GM23248 (cell line): ENCODE measurements around the gene DAB1. TPM values are rescaled to one million over a fixed set of nuclear protein-coding genes. Genes with fewer than 3 reads are reported as not detected.

Source experiments
- DNase-seq: peaks from one replicate; pipeline ENCODE4 v3.0.0-alpha.2; 2015
- H2AFZ ChIP-seq: fragments of 200-600 bp; sonication (generic); 2 replicates; pipeline ENCODE4 v1.6.1; 2016; ENCODE audit warnings: antibody characterized with exemption
- H3F3A ChIP-seq: fragments of 200-600 bp; sonication (generic); 2 replicates; pipeline ENCODE4 v1.6.1; 2016; ENCODE audit warnings: mild to moderate bottlenecking, antibody characterized with exemption, mixed run types; ENCODE audit not compliant: insufficient read depth
- H3K27ac ChIP-seq: fragments of 200-600 bp; sonication (generic); 2 replicates; pipeline ENCODE4 v1.5.1; 2016; ENCODE audit warnings: mild to moderate bottlenecking
- H3K27me3 ChIP-seq: fragments of 200-600 bp; sonication (generic); replicated peaks from 2 replicates; pipeline ENCODE4 v1.6.1; 2016; ENCODE audit warnings: mild to moderate bottlenecking; ENCODE audit not compliant: insufficient read depth
- H3K36me3 ChIP-seq: fragments of 200-600 bp; sonication (generic); 2 replicates; pipeline ENCODE4 v1.6.1; 2016; ENCODE audit warnings: low read depth, mild to moderate bottlenecking
- H3K4me1 ChIP-seq: fragments of 200-600 bp; sonication (generic); 2 replicates; pipeline ENCODE4 v1.6.1; 2016; ENCODE audit warnings: mild to moderate bottlenecking; ENCODE audit not compliant: insufficient read depth
- H3K4me2 ChIP-seq: fragments of 200-600 bp; sonication (generic); one replicate; pipeline ENCODE4 v1.6.1; 2016; ENCODE audit warnings: mild to moderate bottlenecking; ENCODE audit not compliant: unreplicated experiment
- H3K4me3 ChIP-seq: fragments of 200-600 bp; sonication (generic); 2 replicates; pipeline ENCODE4 v1.5.1; 2016; ENCODE audit warnings: mild to moderate bottlenecking
- H3K79me2 ChIP-seq: fragments of 200-600 bp; sonication (generic); 2 replicates; pipeline ENCODE4 v1.6.1; 2016; ENCODE audit warnings: mild to moderate bottlenecking; ENCODE audit not compliant: insufficient read depth
- H3K9ac ChIP-seq: fragments of 200-600 bp; sonication (generic); 2 replicates; pipeline ENCODE4 v1.6.1; 2016; ENCODE audit warnings: mild to moderate bottlenecking
- H3K9me2 ChIP-seq: fragments of 200-600 bp; sonication (generic); 2 replicates; pipeline ENCODE4 v1.6.1; 2016; ENCODE audit warnings: mixed run types, mild to moderate bottlenecking, moderate library complexity; ENCODE audit not compliant: insufficient read depth
- H3K9me3 ChIP-seq: fragments of 200-600 bp; sonication (generic); one replicate; pipeline ENCODE4 v1.6.1; 2017; ENCODE audit warnings: low read depth
- H4K20me1 ChIP-seq: fragments of 200-600 bp; sonication (generic); 2 replicates; pipeline ENCODE4 v1.6.0; 2016; ENCODE audit not compliant: insufficient read depth
- EZH2 ChIP-seq: fragments of 200-600 bp; sonication (generic); IDR thresholded peaks from 2 replicates; pipeline ENCODE4 v1.6.1; 2018; ENCODE audit warnings: antibody characterized with exemption, mild to moderate bottlenecking; ENCODE audit not compliant: insufficient read depth, poor library complexity, severe bottlenecking
- EZH2phosphoT487 ChIP-seq: fragments of 200-600 bp; sonication (generic); IDR thresholded peaks from 2 replicates; pipeline ENCODE4 v1.6.1; 2018; ENCODE audit warnings: antibody characterized with exemption, moderate library complexity, mild to moderate bottlenecking, low read depth; ENCODE audit not compliant: insufficient read depth
- WGBS, 2 experiments: methylation state at CpG; one replicate each; pipeline ENCODE4 v1.1.6; 2015 to 2017; ENCODE audit warnings: low lambda C conversion rate in 2 of 2, low coverage in 1 of 2; ENCODE audit errors: missing lambda C conversion rate in 2 of 2; 5-methylcytosine and 5-hydroxymethylcytosine counted together
- in situ Hi-C: fragments of 300-500 bp; cut with MboI; formaldehyde crosslinking; loops from 2 replicates; pipeline ENCODE4 v1.15.0; 2020
- polyA plus RNA-seq: library from polyadenylated mRNA; unstranded; fragments of >200 nt; fragmentation: Nextera tagmentation; extraction: Ambion mirVana; gene quantifications from 2 replicates; pipeline ENCODE4 v1.2.1, GENCODE V29; 2016
- total RNA-seq: library from RNA; depleted of rRNA; stranded (reverse); fragments of >200 nt; shearing (Covaris generic); gene quantifications from 2 replicates; pipeline ENCODE4 v1.2.3, GENCODE V29; 2014

The DAB1 gene
- total and polyA plus RNA-seq, 2 experiments from 2014 or later = 0.11 to 0.39 TPM

- H3K79me2 ChIP-seq = no peaks in the 10 kb centered on the region
- no peaks in the 10 kb centered on the region for H3F3A ChIP-seq
- in situ Hi-C loops = no loop called here
- H2AFZ ChIP-seq = no peak overlapping the region
- no peaks in the 10 kb centered on the region for H3K4me1 ChIP-seq
- no peak overlapping the region for H3K27ac ChIP-seq
- H3K4me3 ChIP-seq = no peak overlapping the region
- TF ChIP-seq EZH2phosphoT487 = no peak
- no peak for TF ChIP-seq EZH2
- no peaks in the 10 kb centered on the region for H3K36me3 ChIP-seq
- no peak overlapping the region for H3K9ac ChIP-seq
- no peaks in the 10 kb centered on the region for H3K9me3 ChIP-seq
- H4K20me1 ChIP-seq = no peaks in the 10 kb centered on the region
- H3K27me3 ChIP-seq = peaks cover 3% of the 10 kb centered on the region; the same call in 1 of the 2 replicates
- H3K9me2 ChIP-seq = no peaks in the 10 kb centered on the region
- no peak for DNase-seq
- 61 to 66% methylated on average over 2 of the region's 2 CpGs for WGBS, 2 experiments
- H3K4me2 ChIP-seq = no peak overlapping the region
These were observed 233.0 kb downstream of the DAB1 start for GRCh38 chr1:57190898-57191297.

- H3K79me2 ChIP-seq = no peaks in the 10 kb centered on the region
- peak; percentile 43 for DNase-seq
- WGBS, 2 experiments = 51 to 53% methylated on average over 2 of the region's 2 CpGs
- H3K4me3 ChIP-seq = no peak overlapping the region
- no peaks in the 10 kb centered on the region for H3K9me2 ChIP-seq
- H4K20me1 ChIP-seq = no peaks in the 10 kb centered on the region
- no peaks in the 10 kb centered on the region for H3K4me1 ChIP-seq
- TF ChIP-seq EZH2phosphoT487 (no peak), EZH2 (no peak)
- in situ Hi-C loops = no loop called here
- no peaks in the 10 kb centered on the region for H3F3A ChIP-seq
- no peak overlapping the region for H3K27ac ChIP-seq
- H3K4me2 ChIP-seq = no peak overlapping the region
- no peaks in the 10 kb centered on the region for H3K36me3 ChIP-seq
- H2AFZ ChIP-seq = no peak overlapping the region
- no peak overlapping the region for H3K9ac ChIP-seq
- no peaks in the 10 kb centered on the region for H3K9me3 ChIP-seq
- no peaks in the 10 kb centered on the region for H3K27me3 ChIP-seq
These were observed 235.7 kb downstream of the DAB1 start for GRCh38 chr1:57188168-57188567.

GRCh38 chr1:57186455-57186854, 237.4 kb downstream of the DAB1 start:
- no peaks in the 10 kb centered on the region for H3F3A ChIP-seq
- no peaks in the 10 kb centered on the region for H3K79me2 ChIP-seq
- no peaks in the 10 kb centered on the region for H3K27me3 ChIP-seq
- H3K9me3 ChIP-seq = no peaks in the 10 kb centered on the region
- H3K4me3 ChIP-seq = no peak overlapping the region
- no peak overlapping the region for H3K4me2 ChIP-seq
- H3K9ac ChIP-seq = no peak overlapping the region
- H3K36me3 ChIP-seq = no peaks in the 10 kb centered on the region
- H3K4me1 ChIP-seq = no peaks in the 10 kb centered on the region
- H3K27ac ChIP-seq = no peak overlapping the region
- DNase-seq = no peak
- TF ChIP-seq EZH2 (no peak), EZH2phosphoT487 (no peak)
- no peak overlapping the region for H2AFZ ChIP-seq
- 43 to 62% methylated on average over 3 of the region's 3 CpGs for WGBS, 2 experiments
- no peaks in the 10 kb centered on the region for H3K9me2 ChIP-seq
- H4K20me1 ChIP-seq = no peaks in the 10 kb centered on the region
- in situ Hi-C loops = no loop called here

GRCh38 chr1:57179001-57179400, 244.9 kb downstream of the DAB1 start:
- no peak for DNase-seq
- no peak for TF ChIP-seq EZH2
- TF ChIP-seq EZH2phosphoT487 = no peak
- H3K9ac ChIP-seq = no peak overlapping the region
- in situ Hi-C loops = no loop called here
- H2AFZ ChIP-seq = no peak overlapping the region
- no peaks in the 10 kb centered on the region; the same call in 1 of the 2 replicates for H3K27me3 ChIP-seq
- H3F3A ChIP-seq = no peaks in the 10 kb centered on the region
- 37 to 50% methylated on average over 4 of the region's 4 CpGs for WGBS, 2 experiments
- H4K20me1 ChIP-seq = no peaks in the 10 kb centered on the region
- H3K9me3 ChIP-seq = no peaks in the 10 kb centered on the region
- H3K9me2 ChIP-seq = no peaks in the 10 kb centered on the region
- no peak overlapping the region for H3K4me3 ChIP-seq
- H3K4me2 ChIP-seq = no peak overlapping the region
- no peaks in the 10 kb centered on the region for H3K4me1 ChIP-seq
- H3K79me2 ChIP-seq = no peaks in the 10 kb centered on the region
- H3K36me3 ChIP-seq = no peaks in the 10 kb centered on the region
- H3K27ac ChIP-seq = no peak overlapping the region

- no peaks in the 10 kb centered on the region for H3K9me3 ChIP-seq
- H3K4me1 ChIP-seq = no peaks in the 10 kb centered on the region
- no peak overlapping the region for H3K4me2 ChIP-seq
- no peak overlapping the region for H3K9ac ChIP-seq
- H3K27me3 ChIP-seq = no peaks in the 10 kb centered on the region
- H3K79me2 ChIP-seq = no peaks in the 10 kb centered on the region
- no peaks in the 10 kb centered on the region for H3K9me2 ChIP-seq
- no peaks in the 10 kb centered on the region for H3K36me3 ChIP-seq
- TF ChIP-seq EZH2phosphoT487 = no peak
- no peak for TF ChIP-seq EZH2
- no peak overlapping the region for H3K4me3 ChIP-seq
- H3K27ac ChIP-seq = no peak overlapping the region
- in situ Hi-C loops = no loop called here
- no peaks in the 10 kb centered on the region for H4K20me1 ChIP-seq
- H3F3A ChIP-seq = no peaks in the 10 kb centered on the region
- H2AFZ ChIP-seq = no peak overlapping the region
- WGBS, 2 experiments = 54 to 59% methylated on average over 5 of the region's 5 CpGs
- DNase-seq = no peak
These were observed 248.4 kb downstream of the DAB1 start for GRCh38 chr1:57175506-57175905.
